Stomach (tissue), 4 donors: ENCODE data around the gene ITGB4.

Source experiments
- EP300 ChIP-seq: sonication (generic); formaldehyde crosslinking; IDR thresholded peaks from one replicate; pipeline ENCODE4 v1.6.1; 2017; ENCODE audit warnings: antibody characterized with exemption
- POLR2A ChIP-seq, 4 donors: fragments of 450-650 bp; IDR thresholded peaks; one replicate each; pipeline ENCODE4 v1.6.1; 2016; ENCODE audit warnings: antibody characterized with exemption in 4 of 4, control low read depth in 2 of 4, mild to moderate bottlenecking in 1 of 4, moderate library complexity in 1 of 4
- POLR2AphosphoS5 ChIP-seq, 3 donors: sonication (generic); formaldehyde crosslinking; IDR thresholded peaks; one replicate each; pipeline ENCODE4 v1.6.1; 2016; ENCODE audit warnings: antibody characterized with exemption in 3 of 3
- TF ChIP-seq, protein P1 (sequence below), 7 experiments: fragments of 450-650 bp in 4 of 7; fragments of 200-600 bp in 3 of 7; sonication (generic) in 3 of 7; IDR thresholded peaks; one replicate each; pipeline ENCODE4 v1.5.1; 2016 to 2019; ENCODE audit warnings: antibody characterized with exemption in 7 of 7, control low read depth in 2 of 7, mild to moderate bottlenecking in 1 of 7

DNA sequence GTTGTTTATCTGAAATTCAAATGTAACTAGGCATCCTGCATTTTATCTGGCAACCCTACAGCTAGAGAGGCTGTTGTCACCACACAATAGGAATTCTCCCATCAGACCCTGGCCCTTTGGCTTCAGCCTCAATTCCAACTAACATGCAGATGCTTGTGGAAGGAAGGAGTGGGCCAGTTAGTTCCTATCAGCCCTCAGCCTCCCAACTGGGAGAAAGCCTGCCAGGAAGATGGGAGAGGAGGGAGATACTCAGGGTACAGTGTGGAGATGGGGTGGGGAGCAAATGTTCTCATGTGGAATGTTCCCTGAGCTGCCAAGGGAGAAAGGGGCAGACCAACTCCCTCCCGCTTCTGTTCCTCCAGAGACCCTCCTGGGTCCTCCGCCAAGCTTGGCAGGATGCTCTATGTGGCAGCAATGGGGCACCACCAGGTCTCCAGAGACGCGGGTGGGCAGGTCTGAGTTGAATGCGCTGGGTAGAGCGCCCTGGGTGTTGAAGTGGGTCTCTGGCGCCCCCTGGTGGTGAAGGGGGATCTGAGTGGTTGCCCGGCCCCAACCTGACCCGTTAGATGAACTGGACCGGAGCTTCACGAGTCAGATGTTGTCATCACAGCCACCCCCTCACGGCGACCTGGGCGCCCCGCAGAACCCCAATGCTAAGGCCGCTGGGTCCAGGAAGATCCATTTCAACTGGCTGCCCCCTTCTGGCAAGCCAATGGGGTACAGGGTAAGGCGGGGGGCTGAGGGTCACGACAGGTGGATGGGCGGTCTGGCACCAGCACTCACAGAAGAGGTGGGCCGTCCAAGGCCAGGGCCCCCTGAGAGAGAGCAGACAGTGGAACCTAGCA is 28.5 kb downstream of the ITGB4 start:
- TF ChIP-seq, protein P1, sequence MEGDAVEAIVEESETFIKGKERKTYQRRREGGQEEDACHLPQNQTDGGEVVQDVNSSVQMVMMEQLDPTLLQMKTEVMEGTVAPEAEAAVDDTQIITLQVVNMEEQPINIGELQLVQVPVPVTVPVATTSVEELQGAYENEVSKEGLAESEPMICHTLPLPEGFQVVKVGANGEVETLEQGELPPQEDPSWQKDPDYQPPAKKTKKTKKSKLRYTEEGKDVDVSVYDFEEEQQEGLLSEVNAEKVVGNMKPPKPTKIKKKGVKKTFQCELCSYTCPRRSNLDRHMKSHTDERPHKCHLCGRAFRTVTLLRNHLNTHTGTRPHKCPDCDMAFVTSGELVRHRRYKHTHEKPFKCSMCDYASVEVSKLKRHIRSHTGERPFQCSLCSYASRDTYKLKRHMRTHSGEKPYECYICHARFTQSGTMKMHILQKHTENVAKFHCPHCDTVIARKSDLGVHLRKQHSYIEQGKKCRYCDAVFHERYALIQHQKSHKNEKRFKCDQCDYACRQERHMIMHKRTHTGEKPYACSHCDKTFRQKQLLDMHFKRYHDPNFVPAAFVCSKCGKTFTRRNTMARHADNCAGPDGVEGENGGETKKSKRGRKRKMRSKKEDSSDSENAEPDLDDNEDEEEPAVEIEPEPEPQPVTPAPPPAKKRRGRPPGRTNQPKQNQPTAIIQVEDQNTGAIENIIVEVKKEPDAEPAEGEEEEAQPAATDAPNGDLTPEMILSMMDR (IDR thresholded peaks at IDR 0.05): peak in 5 of 7 experiments; percentile 70 to 96 (median 90)
- TF ChIP-seq POLR2AphosphoS5 (IDR thresholded peaks at IDR 0.05) (peak in 1 of 3 donors; percentile 32), POLR2A (IDR thresholded peaks at IDR 0.05) (no peak), EP300 (no peak)
